ENCODE measurements around the gene VPS37B. TPM values are rescaled to one million over a fixed set of nuclear protein-coding genes. Genes with fewer than 3 reads are reported as not detected.
"Not testable (repeated sequence)": the region's sequence is repeated elsewhere in the genome, so short reads cannot be mapped to it uniquely, and the experiment has no call there.

VPS37B gene
- total and polyA plus RNA-seq, 8 donors = 13.4 to 105 (median 47.8) TPM

- peak in 1 of 2 donors; percentile 48 for DNase-seq
- no peak for TF ChIP-seq CTCF (IDR thresholded peaks at IDR 0.05)
- TF ChIP-seq POLR2AphosphoS5 (IDR thresholded peaks at IDR 0.05) = no peak
- no peak for TF ChIP-seq POLR2A (IDR thresholded peaks at IDR 0.05)
- TF ChIP-seq EP300 (IDR thresholded peaks at IDR 0.05) = no peak
- Histone ChIP-seq H3K9me3 (no peaks in the 10 kb centered on the region), H3K4me3 (no peak overlapping the region), H3K36me3 (no peaks in the 10 kb centered on the region), H3K4me1 (peaks cover 0 to 1% (median 0%) of the 10 kb centered on the region in 4 donors), H3K27ac (no peak overlapping the region), H3K27me3 (no peaks in the 10 kb centered on the region)
- intact Hi-C loops (cut with DNase I; ENCODE audit: low total_unique reads) = no loop called here
- 63 to 81% (median 64%) methylated on average over 6 of the region's 6 CpGs for WGBS, 5 donors
These were observed 13.0 kb upstream of the VPS37B start for GRCh38 chr12:122908915-122909314.

- H3K27ac ChIP-seq; H3K27me3 ChIP-seq; H3K36me3 ChIP-seq; H3K9me3 ChIP-seq; DNase-seq; H3K4me3 ChIP-seq; intact Hi-C loops (cut with DNase I; ENCODE audit: low total_unique reads): not testable (repeated sequence)
- peaks cover 9 to 15% (median 12%) of the 10 kb centered on the region in 4 donors for H3K4me1 ChIP-seq
- 94 to 97% (median 95%) methylated on average over 5 of the region's 5 CpGs for WGBS, 5 donors
These were observed 9.3 kb upstream of the VPS37B start for GRCh38 chr12:122905258-122905657.

GRCh38 chr12:122903693-122904034 is 7.7 kb upstream of the VPS37B start:
- WGBS, 5 donors = 56 to 72% (median 62%) methylated on average over 7 of the region's 7 CpGs
- no peak overlapping the region for H3K4me3 ChIP-seq
- no peaks in the 10 kb centered on the region for H3K9me3 ChIP-seq
- no peaks in the 10 kb centered on the region for H3K36me3 ChIP-seq
- H3K27ac ChIP-seq = no peak overlapping the region
- no peak for TF ChIP-seq POLR2AphosphoS5 (IDR thresholded peaks at IDR 0.05)
- no peak for TF ChIP-seq POLR2A (IDR thresholded peaks at IDR 0.05)
- TF ChIP-seq EP300 (IDR thresholded peaks at IDR 0.05) = no peak
- no peak for TF ChIP-seq CTCF (IDR thresholded peaks at IDR 0.05)
- intact Hi-C loops (cut with DNase I; ENCODE audit: low total_unique reads) = no loop called here
- H3K4me1 ChIP-seq = peaks cover 9 to 18% (median 14%) of the 10 kb centered on the region in 4 donors
- DNase-seq = no peak
- H3K27me3 ChIP-seq = no peaks in the 10 kb centered on the region

- 16 to 35% (median 25%) methylated on average over 10 of the region's 10 CpGs for WGBS, 5 donors
- Histone ChIP-seq H3K27ac (no peak overlapping the region), H3K4me3 (no peak overlapping the region), H3K36me3 (no peaks in the 10 kb centered on the region), H3K4me1 (peaks cover 9 to 24% (median 19%) of the 10 kb centered on the region in 4 donors), H3K9me3 (no peaks in the 10 kb centered on the region), H3K27me3 (no peaks in the 10 kb centered on the region)
- TF ChIP-seq POLR2A (IDR thresholded peaks at IDR 0.05) = no peak
- no peak for TF ChIP-seq EP300 (IDR thresholded peaks at IDR 0.05)
- TF ChIP-seq POLR2AphosphoS5 (IDR thresholded peaks at IDR 0.05) = no peak
- no peak for TF ChIP-seq CTCF (IDR thresholded peaks at IDR 0.05)
- no peak for DNase-seq
- intact Hi-C loops (cut with DNase I; ENCODE audit: low total_unique reads) = no loop called here
These were observed 7.1 kb upstream of the VPS37B start for GRCh38 chr12:122902854-122903692.

- 90 to 97% (median 95%) methylated on average over 6 of the region's 6 CpGs for WGBS, 5 donors
- DNase-seq = no peak
- Histone ChIP-seq H3K4me1 (peaks cover 10 to 39% (median 28%) of the 10 kb centered on the region in 4 donors), H3K9me3 (no peaks in the 10 kb centered on the region), H3K27me3 (no peaks in the 10 kb centered on the region), H3K27ac (peak overlapping the region in 1 of 5 donors; percentile 24), H3K36me3 (no peaks in the 10 kb centered on the region), H3K4me3 (no peak overlapping the region)
- intact Hi-C loops (cut with DNase I; ENCODE audit: low total_unique reads) = no loop called here
- no peak for TF ChIP-seq POLR2AphosphoS5 (IDR thresholded peaks at IDR 0.05)
- TF ChIP-seq POLR2A (IDR thresholded peaks at IDR 0.05) = no peak
- no peak for TF ChIP-seq CTCF (IDR thresholded peaks at IDR 0.05)
- no peak for TF ChIP-seq EP300 (IDR thresholded peaks at IDR 0.05)
These were observed 4.0 kb upstream of the VPS37B start for GRCh38 chr12:122899887-122900286.

Data from stomach (tissue), 9 donors.